A673 (cell line): ENCODE data around the gene DLX2. TPM values are rescaled to one million over a fixed set of nuclear protein-coding genes. Genes with fewer than 3 reads are reported as not detected.

Experiments
- BruUV-seq: library from RNA; stranded (reverse); fragments of 400-500 nt; replicated peaks from 2 replicates; lab custom pipeline; 2021; lab: Mats Ljungman, UMichigan
- CTCF ChIA-PET: fragments of 300-600 bp; sonication (Branson Sonifier 250); formaldehyde crosslinking; loops from one replicate; lab custom pipeline; 2022; ENCODE audit warnings: antibody characterized with exemption; lab: Charles Lee
- POLR2A ChIA-PET: fragments of 300-600 bp; sonication (Branson Sonifier 250); formaldehyde crosslinking; loops from one replicate; lab custom pipeline; 2022; ENCODE audit warnings: antibody characterized with exemption; ENCODE audit not compliant: low non-redundant PET; lab: Charles Lee
- DNase-seq: peaks from one replicate; pipeline ENCODE4 v3.0.0-alpha.2; 2015; ENCODE audit warnings: low spot score
- H3K27ac ChIP-seq: fragments of 200-600 bp; sonication (generic); 2 replicates; pipeline ENCODE4 v1.5.1; 2016; ENCODE audit warnings: mixed run types, low read depth, mild to moderate bottlenecking, mixed read lengths, antibody characterized with exemption, low read length; ENCODE audit not compliant: poor library complexity, severe bottlenecking
- H3K27me3 ChIP-seq: fragments of 200-600 bp; sonication (generic); replicated peaks from 2 replicates; pipeline ENCODE4 v1.6.1; 2017; ENCODE audit warnings: mixed run types, low read depth, mild to moderate bottlenecking, mixed read lengths, antibody characterized with exemption, low read length; ENCODE audit not compliant: insufficient read depth, poor library complexity
- H3K36me3 ChIP-seq: fragments of 200-600 bp; sonication (generic); 2 replicates; pipeline ENCODE4 v1.6.1; 2016; ENCODE audit warnings: mixed run types, mild to moderate bottlenecking, mixed read lengths, antibody characterized with exemption, low read length; ENCODE audit not compliant: insufficient read depth, poor library complexity, severe bottlenecking
- H3K4me1 ChIP-seq: fragments of 200-600 bp; sonication (generic); 2 replicates; pipeline ENCODE4 v1.6.1; 2017; ENCODE audit warnings: mixed run types, mild to moderate bottlenecking, mixed read lengths, antibody characterized with exemption, low read length; ENCODE audit not compliant: insufficient read depth, poor library complexity, severe bottlenecking
- H3K4me3 ChIP-seq: fragments of 200-600 bp; sonication (generic); 2 replicates; pipeline ENCODE4 v1.5.1; 2016; ENCODE audit warnings: low read depth, mixed run types, mild to moderate bottlenecking, mixed read lengths, low read length; ENCODE audit not compliant: poor library complexity, severe bottlenecking
- H3K9me3 ChIP-seq: fragments of 200-600 bp; sonication (generic); 2 replicates; pipeline ENCODE4 v1.6.1; 2016; ENCODE audit warnings: mixed run types, low read depth, mild to moderate bottlenecking, mixed read lengths, antibody characterized with exemption, low read length; ENCODE audit not compliant: poor library complexity, severe bottlenecking
- CTCF ChIP-seq: fragments of 300-800, 200-600 bp; sonication (generic); conservative IDR thresholded peaks from 2 replicates; pipeline ENCODE4 v1.5.1; 2017; ENCODE audit warnings: low read depth, mild to moderate bottlenecking, antibody characterized with exemption, low read length, moderate library complexity, mixed read lengths
- EZH2 ChIP-seq: fragments of 200-600 bp; sonication (generic); IDR thresholded peaks from 2 replicates; pipeline ENCODE4 v1.6.1; 2017; ENCODE audit warnings: borderline replicate concordance, low read depth, mild to moderate bottlenecking, mixed read lengths, antibody characterized with exemption, low read length; ENCODE audit not compliant: poor library complexity, severe bottlenecking
- intact Hi-C: fragments of 100-400 bp; cut with micrococcal nuclease; formaldehyde crosslinking; loops from one replicate; pipeline ENCODE4 v1.10.0; 2022; ENCODE audit not compliant: unreplicated experiment
- total RNA-seq: library from RNA; stranded (reverse); gene quantifications from 2 replicates; pipeline ENCODE4 v1.2.3, GENCODE V29; 2021

Gene DLX2
- total RNA-seq, 1 experiment from 2014 or later, result 20.4 TPM

DNA sequence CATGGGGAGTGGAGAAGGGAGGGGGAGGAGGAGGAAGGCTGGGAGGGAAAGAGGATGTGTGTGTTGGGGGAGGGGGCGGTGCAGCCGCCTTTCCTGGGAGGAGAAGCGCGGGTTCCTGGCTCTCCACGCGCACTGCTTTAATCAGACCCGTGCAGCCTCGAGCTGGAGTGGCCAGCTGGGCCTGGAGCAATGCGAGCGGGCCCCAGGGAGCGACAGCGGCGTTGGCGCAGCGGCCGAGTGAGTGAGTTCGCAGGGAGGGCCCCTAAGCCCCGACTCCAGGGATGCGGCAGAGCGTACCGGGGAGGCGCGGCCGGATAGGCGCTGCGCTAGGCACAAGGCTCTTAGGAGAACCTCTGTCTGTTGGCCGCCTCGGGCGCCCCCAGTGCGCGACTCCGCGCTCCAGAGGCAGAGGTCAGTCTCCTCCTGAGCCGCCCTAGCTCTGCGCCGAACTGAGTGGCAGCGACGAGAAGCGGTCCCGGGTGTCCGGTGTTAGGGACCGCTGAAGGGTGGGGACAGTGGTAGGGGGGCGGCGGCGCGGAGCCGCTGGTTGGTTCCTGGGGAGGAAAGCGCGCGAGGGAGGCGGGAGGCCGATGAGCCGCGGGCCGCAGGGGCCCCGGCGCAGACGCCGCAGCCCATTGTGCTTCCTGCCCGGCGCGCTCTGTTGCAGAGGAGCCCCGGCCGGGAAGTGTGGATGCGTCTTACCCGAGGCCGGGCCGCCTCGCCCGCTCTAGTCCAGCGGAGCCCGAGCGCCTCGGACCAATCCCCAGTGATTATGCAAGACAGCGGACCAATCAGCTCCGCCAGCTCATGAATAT, 17.8 kb downstream of the DLX2 start:
- Histone ChIP-seq H3K9me3 (no peaks in the 10 kb centered on the region), H3K4me3 (peak overlapping the region; percentile 70), H3K36me3 (peaks cover 7% of the 10 kb centered on the region), H3K27ac (peak overlapping the region; percentile 83), H3K27me3 (no peaks in the 10 kb centered on the region), H3K4me1 (peaks cover 30% of the 10 kb centered on the region)
- ChIA-PET POLR2A (interaction anchor here (0.6 kb wide), 1 partner anchor 416 kb away, joined by 3 read pairs; no protein-coding TSS in a partner anchor), CTCF (interaction anchor here (1.0 to 1.5 kb wide), 2 partner anchors 11 to 12 kb away, joined by 3 to 5 read pairs; no protein-coding TSS in a partner anchor)
- intact Hi-C loops, result no loop called here
- BruUV-seq, result TSS peak; percentile 67
- DNase-seq, result peak; percentile 98
- TF ChIP-seq EZH2, result no peak
- TF ChIP-seq CTCF, result no peak

- H3K27ac ChIP-seq, result peak overlapping the region; percentile 83
- intact Hi-C loops, result no loop called here
- H3K4me1 ChIP-seq, result peaks cover 25% of the 10 kb centered on the region
- no peaks in the 10 kb centered on the region for H3K9me3 ChIP-seq
- no TSS peak for BruUV-seq
- peak overlapping the region; percentile 70 for H3K4me3 ChIP-seq
- no peak for DNase-seq
- no peaks in the 10 kb centered on the region for H3K27me3 ChIP-seq
- ChIA-PET CTCF (no interaction called here), POLR2A (no interaction called here)
- TF ChIP-seq CTCF (no peak), EZH2 (no peak)
- peaks cover 7% of the 10 kb centered on the region for H3K36me3 ChIP-seq
Measured at GRCh38 chr2:172084395-172084644, 18.4 kb downstream of the DLX2 start.

GRCh38 chr2:172083628-172084394, 18.9 kb downstream of the DLX2 start:
- peak overlapping the region; percentile 83 for H3K27ac ChIP-seq
- peak overlapping the region; percentile 70 for H3K4me3 ChIP-seq
- H3K9me3 ChIP-seq, result no peaks in the 10 kb centered on the region
- no TSS peak for BruUV-seq
- intact Hi-C loops, result no loop called here
- ChIA-PET CTCF (no interaction called here), POLR2A (interaction anchor here (0.7 kb wide), 1 partner anchor 12 kb away, joined by 3 read pairs; no protein-coding TSS in a partner anchor)
- no peak for TF ChIP-seq CTCF
- no peak for TF ChIP-seq EZH2
- H3K36me3 ChIP-seq, result peaks cover 7% of the 10 kb centered on the region
- H3K27me3 ChIP-seq, result no peaks in the 10 kb centered on the region
- no peak for DNase-seq
- peaks cover 22% of the 10 kb centered on the region for H3K4me1 ChIP-seq
